CD4-positive, alpha-beta memory T cell (primary cell): Measurements from ENCODE around the gene GOLGA8O. TPM values are rescaled to one million over a fixed set of nuclear protein-coding genes. Genes with fewer than 3 reads are reported as not detected.

Experiments used
- polyA plus RNA-seq, 2 donors: library from polyadenylated mRNA; unstranded; fragments of 300-500 nt; fragmentation: Illumina TruSeq; gene quantifications; one replicate each; pipeline ENCODE4 v1.2.3, GENCODE V29; 2021
- total RNA-seq, 2 experiments: library from RNA; stranded (reverse); gene quantifications; one replicate each; pipeline ENCODE4 v1.2.3, GENCODE V29; 2021

GOLGA8O gene
- total and polyA plus RNA-seq, 4 experiments from 2014 or later, result 1.00 to 2.3 TPM; not detected in 2

Other genes starting within 250 kb of the GOLGA8O start
- gene GOLGA8K, start 52.3 kb downstream of the GOLGA8O start, total RNA-seq, result under 1 TPM; 0.36 to 0.96 TPM
- not detected for gene GOLGA8K, start 52.3 kb downstream of the GOLGA8O start, polyA plus RNA-seq
- gene GOLGA8N, start 137.8 kb upstream of the GOLGA8O start, total RNA-seq, result 1 to 10 TPM; 7.0 to 8.2 TPM
- under 1 TPM in 1 of 2 donors, not detected in 1; 0.17 TPM for gene GOLGA8N, start 137.8 kb upstream of the GOLGA8O start, polyA plus RNA-seq
- gene ARHGAP11A, start 159.9 kb upstream of the GOLGA8O start, total RNA-seq, result 1 to 10 TPM; 7.3 to 8.8 TPM
- gene ARHGAP11A, start 159.9 kb upstream of the GOLGA8O start, polyA plus RNA-seq, result 1 to 10 TPM; 2.5 to 5.6 TPM
- gene SCG5, start 186.1 kb upstream of the GOLGA8O start, total RNA-seq, result under 1 TPM in 1 of 2 experiments, not detected in 1; 0.35 TPM
- gene SCG5, start 186.1 kb upstream of the GOLGA8O start, polyA plus RNA-seq, result under 1 TPM; 0.23 to 0.76 TPM